IPS-NIHi7 (cell line): Measurements from ENCODE around the gene ESF1.

ENCODE experiments used
- DNase-seq: peaks from one replicate; pipeline ENCODE4 v3.0.0; 2012; ENCODE audit warnings: mixed read lengths; ENCODE audit errors: extremely low spot score

The ESF1 gene

GRCh38 chr20:13678944-13679343 lies 105.8 kb downstream of the ESF1 start:
- no peak for DNase-seq

GRCh38 chr20:13677241-13677640 lies 107.5 kb downstream of the ESF1 start:
- DNase-seq = no peak

- DNase-seq = no peak
Observed at GRCh38 chr20:13676682-13677081, 108.0 kb downstream of the ESF1 start.

- DNase-seq = no peak
Observed at GRCh38 chr20:13672690-13673089, 112.0 kb downstream of the ESF1 start.

GRCh38 chr20:13671916-13672378 lies 112.8 kb downstream of the ESF1 start:
- no peak for DNase-seq

- no peak for DNase-seq
Observed at GRCh38 chr20:13671512-13671911, 113.2 kb downstream of the ESF1 start.

GRCh38 chr20:13670160-13670559 lies 114.6 kb downstream of the ESF1 start:
- no peak for DNase-seq

- DNase-seq = no peak
Observed at GRCh38 chr20:13665709-13666395, 118.9 kb downstream of the ESF1 start.
